Suprapubic skin (tissue), 4 donors: ENCODE data around the gene SNRPA. TPM values are rescaled to one million over a fixed set of nuclear protein-coding genes. Genes with fewer than 3 reads are reported as not detected.

Experiments
- DNase-seq, 2 donors: peaks; one replicate each; pipeline ENCODE4 v3.0.0-alpha.2; 2019; ENCODE audit warnings: low spot score in 2 of 2
- H3K27ac ChIP-seq: fragments of 200-600 bp; sonication (generic); one replicate; pipeline ENCODE4 v1.5.1; 2019
- H3K27me3 ChIP-seq: fragments of 200-600 bp; sonication (generic); one replicate; pipeline ENCODE4 v1.5.1; 2019
- H3K36me3 ChIP-seq: fragments of 200-600 bp; sonication (generic); one replicate; pipeline ENCODE4 v1.5.1; 2019
- H3K4me1 ChIP-seq: fragments of 200-600 bp; sonication (generic); one replicate; pipeline ENCODE4 v1.5.1; 2019
- H3K4me3 ChIP-seq: fragments of 200-600 bp; sonication (generic); one replicate; pipeline ENCODE4 v1.5.1; 2019; ENCODE audit warnings: mild to moderate bottlenecking
- H3K9me3 ChIP-seq: fragments of 200-600 bp; sonication (generic); one replicate; pipeline ENCODE4 v1.5.1; 2019
- CTCF ChIP-seq, 2 donors: fragments of 200-600 bp in 1 of 2; fragments of 450-650 bp in 1 of 2; sonication (generic) in 1 of 2; IDR thresholded peaks; one replicate each; pipeline ENCODE4 v1.5.1; 2016 to 2019; ENCODE audit warnings: antibody characterized with exemption in 2 of 2, mild to moderate bottlenecking in 1 of 2, moderate library complexity in 1 of 2
- EP300 ChIP-seq: sonication (generic); formaldehyde crosslinking; IDR thresholded peaks from one replicate; pipeline ENCODE4 v1.6.1; 2017; ENCODE audit warnings: antibody characterized with exemption
- POLR2A ChIP-seq, 2 donors: fragments of 450-650 bp; IDR thresholded peaks; one replicate each; pipeline ENCODE4 v1.6.1; 2017; ENCODE audit warnings: antibody characterized with exemption in 2 of 2, mild to moderate bottlenecking in 2 of 2, moderate library complexity in 2 of 2
- POLR2AphosphoS5 ChIP-seq, 3 donors: sonication (generic); formaldehyde crosslinking; IDR thresholded peaks; one replicate each; pipeline ENCODE4 v1.6.1; 2017; ENCODE audit warnings: antibody characterized with exemption in 3 of 3
- WGBS: methylation state at CpG from one replicate; pipeline ENCODE4 v1.1.5; 2018; 5-methylcytosine and 5-hydroxymethylcytosine counted together
- total RNA-seq, 4 donors: library from RNA; depleted of rRNA; stranded (reverse); fragments of >200 nt; gene quantifications; one replicate each; pipeline ENCODE4 v1.1.0, GENCODE V29; 2016

Gene SNRPA
- total RNA-seq, 4 donors from 2014 or later = 49.6 to 52.2 (median 51.0) TPM

- peaks cover 55% of the 10 kb centered on the region for H3K4me1 ChIP-seq
- no peak for DNase-seq
Measured at GRCh38 chr19:40717880-40718773, 32.9 kb upstream of the SNRPA start.

GRCh38 chr19:40718774-40719391, 32.1 kb upstream of the SNRPA start:
- Histone ChIP-seq H3K4me1 (peaks cover 56% of the 10 kb centered on the region), H3K9me3 (no peaks in the 10 kb centered on the region), H3K4me3 (peak overlapping the region; percentile 90), H3K27me3 (no peaks in the 10 kb centered on the region), H3K36me3 (peaks cover 5% of the 10 kb centered on the region), H3K27ac (peak overlapping the region; percentile 97)
- DNase-seq = peak; percentile 87 to 89
- TF ChIP-seq POLR2AphosphoS5 (IDR thresholded peaks at IDR 0.05) (no peak), POLR2A (IDR thresholded peaks at IDR 0.05) (peak in 1 of 2 donors; percentile 11)
- 2% methylated on average over 7 of the region's 16 CpGs for WGBS

More at GRCh38 chr19:40717880-40718773, 32.9 kb upstream of the SNRPA start:
- Histone ChIP-seq H3K9me3 (no peaks in the 10 kb centered on the region), H3K4me3 (peak overlapping the region; percentile 90), H3K27me3 (no peaks in the 10 kb centered on the region), H3K36me3 (no peaks in the 10 kb centered on the region), H3K27ac (peak overlapping the region; percentile 97)
- 12% methylated on average over 18 of the region's 20 CpGs for WGBS
- TF ChIP-seq POLR2AphosphoS5 (IDR thresholded peaks at IDR 0.05) (no peak), POLR2A (IDR thresholded peaks at IDR 0.05) (no peak), CTCF (IDR thresholded peaks at IDR 0.05) (no peak), EP300 (no peak)

GRCh38 chr19:40719414-40719894, 31.5 kb upstream of the SNRPA start:
- Histone ChIP-seq H3K27ac (peak overlapping the region; percentile 97), H3K4me1 (peaks cover 51% of the 10 kb centered on the region), H3K9me3 (no peaks in the 10 kb centered on the region), H3K36me3 (peaks cover 11% of the 10 kb centered on the region), H3K4me3 (peak overlapping the region; percentile 90), H3K27me3 (no peaks in the 10 kb centered on the region)
- 31% methylated on average over 7 of the region's 7 CpGs for WGBS
- TF ChIP-seq POLR2AphosphoS5 (IDR thresholded peaks at IDR 0.05) (peak in 1 of 3 donors; percentile 40), POLR2A (IDR thresholded peaks at IDR 0.05) (no peak)
- no peak for DNase-seq

GRCh38 chr19:40721140-40721486, 29.9 kb upstream of the SNRPA start:
- no peaks in the 10 kb centered on the region for H3K27me3 ChIP-seq
- TF ChIP-seq POLR2AphosphoS5 (IDR thresholded peaks at IDR 0.05) (no peak), POLR2A (IDR thresholded peaks at IDR 0.05) (no peak), EP300 (no peak), CTCF (IDR thresholded peaks at IDR 0.05) (no peak)
- peaks cover 44% of the 10 kb centered on the region for H3K4me1 ChIP-seq
- H3K4me3 ChIP-seq = peak overlapping the region; percentile 90
- DNase-seq = no peak
- peaks cover 26% of the 10 kb centered on the region for H3K36me3 ChIP-seq
- WGBS = 83% methylated on average over 6 of the region's 6 CpGs
- no peaks in the 10 kb centered on the region for H3K9me3 ChIP-seq
- H3K27ac ChIP-seq = peak overlapping the region; percentile 97

- 52% methylated on average over 9 of the region's 9 CpGs for WGBS
- TF ChIP-seq EP300 (no peak), POLR2A (IDR thresholded peaks at IDR 0.05) (no peak), POLR2AphosphoS5 (IDR thresholded peaks at IDR 0.05) (no peak), CTCF (IDR thresholded peaks at IDR 0.05) (no peak)
- peaks cover 40% of the 10 kb centered on the region for H3K4me1 ChIP-seq
- H3K36me3 ChIP-seq = peaks cover 36% of the 10 kb centered on the region
- H3K9me3 ChIP-seq = no peaks in the 10 kb centered on the region
- no peaks in the 10 kb centered on the region for H3K27me3 ChIP-seq
- no peak for DNase-seq
- H3K4me3 ChIP-seq = peak overlapping the region; percentile 90
- H3K27ac ChIP-seq = peak overlapping the region; percentile 97
Measured at GRCh38 chr19:40721936-40722661, 28.9 kb upstream of the SNRPA start.
